Osteoblast (primary cell): Measurements from ENCODE around the gene ADM. TPM values are rescaled to one million over a fixed set of nuclear protein-coding genes. Genes with fewer than 3 reads are reported as not detected.

ENCODE experiments used
- DNase-seq: peaks from one replicate; pipeline ENCODE4 v3.0.0; 2011; ENCODE audit warnings: low spot score, mixed read lengths; ENCODE audit not compliant: insufficient read length; ENCODE audit errors: missing footprints
- H2AFZ ChIP-seq: 2 replicates; pipeline ENCODE4 v1.6.0; 2011; ENCODE audit warnings: mild to moderate bottlenecking, low read length
- H3K27ac ChIP-seq: 2 replicates; pipeline ENCODE4 v1.5.1; 2011; ENCODE audit warnings: mild to moderate bottlenecking, low read depth, low read length, moderate library complexity
- H3K27me3 ChIP-seq: 2 replicates; pipeline ENCODE4 v1.6.0; 2012; ENCODE audit warnings: mild to moderate bottlenecking, control low read depth, inconsistent platforms, low read length, moderate library complexity; ENCODE audit not compliant: insufficient read depth
- H3K36me3 ChIP-seq: 2 replicates; pipeline ENCODE4 v1.5.1; 2011; ENCODE audit warnings: mild to moderate bottlenecking, low read length, control low read depth, moderate library complexity; ENCODE audit not compliant: insufficient read depth
- H3K4me1 ChIP-seq: 2 replicates; pipeline ENCODE4 v1.5.1; 2011; ENCODE audit warnings: mild to moderate bottlenecking, low read length, control low read depth, moderate library complexity; ENCODE audit not compliant: insufficient read depth
- H3K4me2 ChIP-seq: 2 replicates; pipeline ENCODE4 v1.6.0; 2011; ENCODE audit warnings: mild to moderate bottlenecking, low read length; ENCODE audit not compliant: insufficient read depth
- H3K4me3 ChIP-seq: fragments of 200-600 bp; sonication (generic); 3 replicates; pipeline ENCODE4 v1.5.1; 2012; ENCODE audit warnings: mild to moderate bottlenecking, low read length, inconsistent platforms; ENCODE audit not compliant: insufficient read depth
- H3K79me2 ChIP-seq: 2 replicates; pipeline ENCODE4 v1.6.0; 2012; ENCODE audit warnings: mild to moderate bottlenecking, low read length, control low read depth, inconsistent platforms; ENCODE audit not compliant: insufficient read depth
- H3K9me3 ChIP-seq: 2 replicates; pipeline ENCODE4 v1.5.1; 2011; ENCODE audit warnings: low read depth, low read length, control low read depth
- H4K20me1 ChIP-seq: 2 replicates; pipeline ENCODE4 v1.6.0; 2012; ENCODE audit warnings: mild to moderate bottlenecking, low read length, control low read depth; ENCODE audit not compliant: insufficient read depth
- total RNA-seq: library from RNA; depleted of rRNA; stranded (reverse); fragments of >200 nt; gene quantifications from 2 replicates; pipeline ENCODE4 v1.2.3, GENCODE V29; 2012
- TF ChIP-seq, protein P1 (sequence below): IDR thresholded peaks from 2 replicates; pipeline ENCODE4 v1.5.1; 2011; ENCODE audit warnings: mild to moderate bottlenecking, low read depth, low read length, moderate library complexity; ENCODE audit errors: extremely low read depth

The ADM gene
- total RNA-seq, 1 donor: 250 TPM

DNA sequence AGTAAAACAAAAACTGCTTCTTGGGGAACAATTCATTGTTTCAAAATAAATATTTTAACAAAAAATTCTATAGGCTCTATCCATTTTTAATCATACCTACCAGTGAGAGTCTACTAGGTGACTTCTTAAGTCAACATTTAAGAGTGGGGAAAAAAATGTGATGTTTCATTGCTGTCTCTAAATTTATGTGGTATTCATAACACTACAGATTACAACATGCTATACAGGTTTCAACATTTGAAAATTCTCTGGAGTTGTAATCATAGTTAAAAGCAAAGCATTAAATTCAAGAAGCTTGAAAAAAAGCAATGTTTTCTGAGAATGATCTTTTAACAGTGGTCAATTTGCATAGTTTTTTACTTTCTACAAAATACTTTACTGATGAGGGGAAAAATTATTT, 29.2 kb upstream of the ADM start:
- Histone ChIP-seq H3K27me3 (no peaks in the 10 kb centered on the region), H2AFZ (no peak overlapping the region), H3K9me3 (no peaks in the 10 kb centered on the region), H3K27ac (no peak overlapping the region), H3K4me1 (peaks cover 18% of the 10 kb centered on the region), H3K79me2 (peaks cover 47% of the 10 kb centered on the region), H3K36me3 (no peaks in the 10 kb centered on the region), H3K4me3 (no peak overlapping the region), H4K20me1 (peaks cover 6% of the 10 kb centered on the region), H3K4me2 (no peak overlapping the region)
- no peak for DNase-seq
- TF ChIP-seq, protein P1, sequence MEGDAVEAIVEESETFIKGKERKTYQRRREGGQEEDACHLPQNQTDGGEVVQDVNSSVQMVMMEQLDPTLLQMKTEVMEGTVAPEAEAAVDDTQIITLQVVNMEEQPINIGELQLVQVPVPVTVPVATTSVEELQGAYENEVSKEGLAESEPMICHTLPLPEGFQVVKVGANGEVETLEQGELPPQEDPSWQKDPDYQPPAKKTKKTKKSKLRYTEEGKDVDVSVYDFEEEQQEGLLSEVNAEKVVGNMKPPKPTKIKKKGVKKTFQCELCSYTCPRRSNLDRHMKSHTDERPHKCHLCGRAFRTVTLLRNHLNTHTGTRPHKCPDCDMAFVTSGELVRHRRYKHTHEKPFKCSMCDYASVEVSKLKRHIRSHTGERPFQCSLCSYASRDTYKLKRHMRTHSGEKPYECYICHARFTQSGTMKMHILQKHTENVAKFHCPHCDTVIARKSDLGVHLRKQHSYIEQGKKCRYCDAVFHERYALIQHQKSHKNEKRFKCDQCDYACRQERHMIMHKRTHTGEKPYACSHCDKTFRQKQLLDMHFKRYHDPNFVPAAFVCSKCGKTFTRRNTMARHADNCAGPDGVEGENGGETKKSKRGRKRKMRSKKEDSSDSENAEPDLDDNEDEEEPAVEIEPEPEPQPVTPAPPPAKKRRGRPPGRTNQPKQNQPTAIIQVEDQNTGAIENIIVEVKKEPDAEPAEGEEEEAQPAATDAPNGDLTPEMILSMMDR: no peak

DNA sequence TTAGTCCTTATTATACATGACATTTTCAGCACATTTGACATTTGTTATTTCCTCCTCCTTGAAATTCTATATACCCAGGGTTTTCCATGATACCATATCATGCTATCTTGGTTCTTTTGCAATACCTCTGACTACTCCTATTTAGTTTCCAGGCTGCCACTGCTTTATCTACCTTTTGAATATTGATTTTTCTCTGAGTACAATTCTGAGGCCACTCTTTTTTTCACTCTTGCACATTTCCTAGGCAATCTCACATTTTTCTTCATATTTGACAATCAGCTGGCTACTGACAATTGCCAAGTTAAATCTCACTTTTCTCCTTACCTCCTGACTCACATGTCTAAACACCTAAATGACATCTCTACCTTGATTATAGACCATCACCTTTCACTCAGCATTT, 22.8 kb upstream of the ADM start:
- H3K9me3 ChIP-seq: no peaks in the 10 kb centered on the region
- TF ChIP-seq, protein P1: no peak
- no peak overlapping the region for H3K4me3 ChIP-seq
- peaks cover 80% of the 10 kb centered on the region for H3K79me2 ChIP-seq
- no peak for DNase-seq
- peaks cover 11% of the 10 kb centered on the region for H4K20me1 ChIP-seq
- H3K4me1 ChIP-seq: peaks cover 6% of the 10 kb centered on the region
- H3K27me3 ChIP-seq: no peaks in the 10 kb centered on the region
- no peaks in the 10 kb centered on the region for H3K36me3 ChIP-seq
- H2AFZ ChIP-seq: no peak overlapping the region
- no peak overlapping the region for H3K4me2 ChIP-seq
- no peak overlapping the region for H3K27ac ChIP-seq

DNA sequence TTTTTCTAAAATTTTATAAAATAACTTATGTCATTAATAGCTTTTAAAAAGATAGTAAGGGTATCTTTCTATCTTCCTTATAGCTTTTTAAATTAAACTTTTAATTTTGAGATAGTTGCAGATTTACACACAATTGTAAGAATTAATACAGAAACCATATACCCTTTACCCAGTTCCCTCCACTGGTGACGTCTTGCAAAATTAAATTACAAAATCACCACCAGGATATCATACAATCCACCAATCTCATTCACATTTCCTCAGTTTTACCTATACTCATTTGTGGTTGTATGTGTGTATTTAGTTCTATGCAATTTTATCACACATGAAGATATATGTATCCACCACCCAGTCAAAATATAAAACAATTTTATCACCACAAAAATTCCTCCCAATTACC, 20.9 kb upstream of the ADM start:
- Histone ChIP-seq H2AFZ (no peak overlapping the region), H3K4me2 (no peak overlapping the region), H3K4me3 (no peak overlapping the region), H4K20me1 (peaks cover 29% of the 10 kb centered on the region), H3K27me3 (no peaks in the 10 kb centered on the region), H3K9me3 (no peaks in the 10 kb centered on the region), H3K79me2 (peaks cover 88% of the 10 kb centered on the region), H3K27ac (no peak overlapping the region), H3K36me3 (no peaks in the 10 kb centered on the region), H3K4me1 (peaks cover 11% of the 10 kb centered on the region)
- no peak for DNase-seq
- TF ChIP-seq, protein P1: no peak

DNA sequence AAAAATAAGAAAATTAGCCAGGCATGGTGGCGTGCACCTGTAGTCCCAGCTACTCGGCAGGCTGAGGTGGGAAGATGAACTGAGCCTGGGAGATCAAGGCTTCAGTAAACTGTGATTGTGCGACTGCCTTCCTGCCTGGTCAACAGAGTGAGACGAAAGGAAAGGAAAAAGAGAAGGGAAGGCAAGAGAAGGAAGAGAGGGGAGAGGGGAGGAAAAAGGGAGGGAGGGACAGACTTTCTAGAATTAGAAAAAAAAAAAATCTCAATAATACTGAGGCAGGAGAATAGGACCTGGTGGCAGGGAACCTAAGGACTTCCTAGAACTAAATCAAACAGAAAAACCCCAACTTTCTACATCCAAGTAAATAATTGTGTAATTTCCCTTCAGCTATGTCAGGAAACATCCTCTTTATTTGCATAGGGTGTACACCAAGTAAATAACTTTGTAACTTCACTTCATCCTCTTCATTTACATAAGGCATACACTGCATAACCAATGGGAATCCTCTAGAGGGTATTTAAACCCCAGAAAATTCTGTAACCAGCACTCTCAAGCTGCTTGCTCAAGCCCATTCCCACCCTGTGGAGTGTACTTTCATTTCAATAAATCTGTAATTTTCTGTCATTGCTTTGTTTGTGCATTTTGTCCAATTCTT, 19.6 kb upstream of the ADM start:
- peaks cover 11% of the 10 kb centered on the region for H3K4me1 ChIP-seq
- no peaks in the 10 kb centered on the region for H3K27me3 ChIP-seq
- H2AFZ ChIP-seq: no peak overlapping the region
- TF ChIP-seq, protein P1: no peak
- H3K9me3 ChIP-seq: no peaks in the 10 kb centered on the region
- DNase-seq: no peak
- no peak overlapping the region for H3K27ac ChIP-seq
- H3K4me2 ChIP-seq: no peak overlapping the region
- H3K4me3 ChIP-seq: no peak overlapping the region
- peaks cover 39% of the 10 kb centered on the region for H4K20me1 ChIP-seq
- no peaks in the 10 kb centered on the region for H3K36me3 ChIP-seq
- peaks cover 94% of the 10 kb centered on the region for H3K79me2 ChIP-seq
